GM18517 (cell line): Measurements from ENCODE around the gene SNX24.
"Not testable (repeated sequence)": the region's sequence is repeated elsewhere in the genome, so short reads cannot be mapped to it uniquely, and the experiment has no call there.

Source experiments
- ATAC-seq: cut with Tn5 transposase; IDR thresholded peaks from one replicate; pipeline ENCODE4 v1.9.1; 2021; ENCODE audit warnings: mild to moderate bottlenecking, moderate library complexity; ENCODE audit not compliant: unreplicated experiment

Gene SNX24, protein sequence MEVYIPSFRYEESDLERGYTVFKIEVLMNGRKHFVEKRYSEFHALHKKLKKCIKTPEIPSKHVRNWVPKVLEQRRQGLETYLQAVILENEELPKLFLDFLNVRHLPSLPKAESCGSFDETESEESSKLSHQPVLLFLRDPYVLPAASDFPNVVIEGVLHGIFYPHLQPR

DNA sequence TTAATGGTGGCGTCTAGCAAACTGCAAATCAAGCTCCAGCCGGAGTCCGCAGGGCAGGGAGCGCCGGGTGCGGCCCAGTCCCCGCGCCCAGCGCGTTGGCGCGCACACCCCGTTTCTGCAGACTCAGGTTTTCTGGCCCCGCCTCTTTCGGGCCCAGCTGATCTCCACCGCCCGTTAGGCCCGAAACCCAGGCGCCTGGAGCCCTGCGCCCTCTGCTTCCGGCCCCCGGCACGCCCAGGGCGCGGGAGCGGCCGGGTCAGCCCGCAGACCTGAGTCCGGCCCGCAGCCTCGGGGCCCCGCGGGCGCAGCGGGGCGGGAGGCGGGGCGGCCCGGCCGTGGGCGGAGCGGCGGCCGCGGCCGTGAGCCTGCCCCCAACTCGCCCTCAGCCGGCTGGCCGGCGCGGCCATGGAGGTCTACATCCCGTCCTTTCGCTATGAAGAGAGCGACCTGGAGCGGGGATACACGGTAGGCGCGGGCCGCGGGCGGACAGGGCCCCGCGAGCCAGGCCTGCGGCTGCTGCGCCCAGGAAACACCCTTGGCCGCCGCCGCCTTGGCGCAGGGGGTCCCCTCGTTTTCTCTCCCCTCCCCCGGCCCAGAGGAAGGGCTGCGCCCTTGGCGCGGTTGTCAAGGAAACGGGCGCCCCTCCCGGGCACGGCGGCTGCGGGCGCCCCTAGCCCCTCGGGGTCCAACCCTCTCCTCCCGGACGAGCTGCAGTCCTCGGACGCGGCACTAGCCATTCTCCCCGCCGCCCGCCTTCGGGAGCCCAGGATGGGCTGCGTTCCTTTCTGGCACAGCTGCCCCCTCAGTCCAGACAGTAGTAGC is at the start of gene SNX24:
SNX24 (plus strand) TSS at position 385 of the 822 bp plus-strand sequence; CDS start at position 406, 21 bp downstream.
- peak; percentile 85 for ATAC-seq

DNA sequence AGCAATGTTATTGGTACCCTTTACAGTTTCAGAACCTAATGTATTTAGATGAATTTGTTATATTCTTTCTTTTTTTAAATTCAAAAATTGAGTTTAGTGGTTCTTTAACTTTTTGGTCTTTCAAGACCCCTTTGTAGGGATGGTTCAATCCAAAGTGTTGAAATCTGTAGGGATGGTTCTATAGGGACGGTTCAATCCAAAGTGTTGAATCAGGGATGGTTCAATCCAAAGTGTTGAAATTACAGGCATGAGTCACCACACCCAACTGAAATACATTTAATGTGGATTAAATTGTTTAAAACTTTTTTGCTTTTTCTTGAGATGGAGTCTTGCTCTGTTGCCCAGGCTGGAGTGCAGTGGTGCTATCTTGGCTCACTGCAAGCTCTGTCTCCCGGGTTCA is 39.9 kb upstream of the SNX24 start:
- ATAC-seq, result no peak

DNA sequence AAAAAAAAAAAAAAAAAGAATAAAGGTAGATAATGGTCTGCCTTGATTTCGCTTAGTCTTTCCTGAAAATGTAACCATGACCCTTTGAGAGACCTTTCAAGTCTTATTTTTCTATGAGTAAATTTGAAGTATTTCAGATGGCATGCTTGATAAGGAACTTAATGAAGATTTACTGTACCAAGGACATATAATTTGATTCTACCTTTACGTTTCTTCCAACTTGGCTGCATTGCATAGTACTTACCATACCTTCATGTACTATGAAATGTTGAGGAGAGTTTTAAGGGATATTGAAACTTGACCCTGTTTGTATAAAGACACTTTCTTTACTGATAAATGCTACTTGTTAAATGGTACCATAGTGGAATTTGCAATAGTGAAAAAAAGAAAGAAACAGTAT is 35.0 kb upstream of the SNX24 start:
- no peak for ATAC-seq

GRCh38 chr5:122815218-122815767 is 30.1 kb upstream of the SNX24 start:
- ATAC-seq, result no peak

DNA sequence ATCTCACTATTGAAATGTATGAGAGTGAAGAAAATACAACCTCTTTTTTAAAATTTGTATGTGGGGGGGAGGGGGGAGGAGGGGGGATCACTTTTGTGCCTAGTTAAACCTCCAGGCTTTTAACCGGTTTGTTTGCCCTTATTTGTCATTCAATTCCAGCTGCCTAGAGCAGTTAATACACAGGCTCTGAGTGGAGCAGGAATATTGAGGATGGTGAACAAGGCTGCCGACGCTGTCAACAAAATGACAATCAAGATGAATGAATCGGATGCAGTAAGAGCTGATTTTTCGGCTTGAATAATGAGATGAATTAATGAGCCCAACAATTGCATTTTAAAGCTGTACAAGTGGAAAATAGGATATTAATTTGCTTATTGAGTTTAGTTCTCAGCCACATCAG is 28.7 kb upstream of the SNX24 start:
- ATAC-seq, result no peak

DNA sequence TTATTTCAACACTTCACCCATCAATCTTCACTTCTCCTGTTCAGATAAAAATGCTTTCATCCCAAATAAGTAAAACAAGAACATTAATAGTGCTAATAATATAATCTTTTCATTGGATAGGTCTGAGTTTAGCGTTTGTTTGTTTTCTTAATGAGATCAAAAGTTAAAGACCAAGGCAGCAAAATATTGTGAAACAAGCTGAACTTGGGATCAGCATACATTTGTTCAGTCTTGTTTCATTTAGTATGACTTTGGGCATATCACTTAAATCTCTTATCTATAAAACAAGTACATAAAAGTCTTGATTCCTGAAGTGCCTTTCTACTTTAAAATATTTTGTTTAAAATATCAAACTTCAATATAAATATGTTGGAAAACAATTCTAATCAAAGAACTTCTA is 13.4 kb upstream of the SNX24 start:
- no peak for ATAC-seq

DNA sequence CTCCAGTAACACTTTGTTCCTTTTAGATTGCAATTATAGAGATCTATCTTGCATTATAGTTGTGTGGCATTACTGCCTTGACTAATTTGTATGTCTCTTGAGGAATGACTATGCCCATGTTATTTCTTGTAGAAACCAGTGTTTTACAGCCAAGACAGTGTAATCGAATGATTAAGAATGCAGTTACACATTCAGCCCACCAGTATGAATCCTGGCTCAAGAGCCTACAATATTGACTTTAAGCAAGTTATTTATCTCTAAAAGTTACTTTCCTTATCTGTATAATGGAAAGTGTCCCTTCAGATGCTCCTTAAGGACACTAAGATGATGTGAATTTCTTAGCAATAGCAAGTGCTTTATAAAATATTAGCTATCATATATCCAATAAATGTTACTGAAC is 9.7 kb upstream of the SNX24 start:
- no peak for ATAC-seq

DNA sequence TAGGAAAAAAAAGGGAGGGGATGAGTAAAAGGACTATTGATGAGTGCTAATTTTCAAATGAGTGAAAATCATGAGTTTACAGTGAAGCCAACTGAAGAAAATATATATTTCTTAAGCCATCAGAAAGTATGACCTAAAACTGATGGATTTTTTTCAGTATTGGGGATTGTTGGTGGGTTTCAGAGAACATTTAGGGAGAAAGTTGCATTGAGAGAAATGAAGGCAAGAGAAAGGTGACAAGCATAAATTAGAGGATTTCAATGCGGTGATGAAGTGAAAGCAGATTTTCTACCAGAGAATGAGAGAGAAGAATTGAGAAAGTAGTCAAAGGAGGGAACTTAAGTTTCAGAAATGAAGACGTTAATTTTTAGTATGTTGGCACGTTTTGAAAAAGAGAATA is 8.5 kb upstream of the SNX24 start:
- no peak for ATAC-seq

- no peak for ATAC-seq
Measured at GRCh38 chr5:122839731-122840130, 5.7 kb upstream of the SNX24 start.

GRCh38 chr5:122842016-122842580 is 3.3 kb upstream of the SNX24 start:
- ATAC-seq, result no peak

DNA sequence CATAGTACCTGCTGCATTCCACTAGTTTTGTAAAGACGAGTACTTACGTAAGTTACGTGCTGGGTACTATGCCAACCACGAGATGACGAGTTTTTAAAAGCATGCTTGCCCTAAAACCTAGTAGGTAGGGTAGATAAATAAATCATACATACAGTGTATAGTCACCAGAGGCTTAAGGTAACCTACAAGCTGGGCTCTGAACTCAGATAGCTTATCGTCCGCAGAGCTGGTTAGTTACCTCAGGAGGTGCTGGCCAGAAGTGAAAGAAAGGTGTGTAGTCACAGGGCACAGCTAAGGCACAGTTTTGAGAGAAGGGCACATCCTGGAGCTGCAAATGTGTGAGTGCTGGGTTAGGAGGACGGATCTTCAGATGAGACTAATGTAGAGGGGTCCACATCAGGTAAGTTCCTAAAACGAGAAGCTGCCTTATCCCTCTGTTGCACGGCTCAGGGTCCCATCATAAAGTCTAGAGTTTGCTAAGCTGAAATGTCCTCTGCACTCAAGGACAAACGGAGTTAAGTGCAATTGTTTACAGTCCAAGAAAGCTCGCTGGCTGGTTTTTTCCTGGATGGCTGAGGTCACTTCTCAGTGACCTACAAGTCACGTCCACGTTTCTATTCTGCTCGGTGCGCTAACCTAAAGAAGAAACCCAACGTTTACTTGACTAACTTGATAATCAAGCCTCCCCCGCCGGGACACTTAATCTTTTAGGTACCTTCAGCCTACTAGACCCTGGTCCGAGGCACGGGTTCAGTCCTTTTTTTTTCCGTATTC is 1.1 kb upstream of the SNX24 start:
- no peak for ATAC-seq

DNA sequence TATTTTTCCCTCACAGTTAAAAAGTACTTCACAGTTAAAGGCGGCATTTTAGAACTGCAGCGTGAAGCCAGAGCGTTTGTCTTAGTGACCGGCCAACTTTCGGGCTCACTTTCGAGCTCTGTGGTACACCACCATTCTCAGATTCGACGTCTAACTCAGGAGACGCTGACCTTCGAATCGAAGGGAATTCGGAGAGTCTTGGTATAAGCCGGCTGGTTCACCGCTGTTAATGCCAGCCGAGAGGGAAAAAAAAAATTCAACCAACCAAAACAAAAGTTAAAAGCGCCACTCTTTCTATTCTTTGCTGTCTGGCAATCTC is 544 bp upstream of the SNX24 start:
- peak; percentile 42 for ATAC-seq

DNA sequence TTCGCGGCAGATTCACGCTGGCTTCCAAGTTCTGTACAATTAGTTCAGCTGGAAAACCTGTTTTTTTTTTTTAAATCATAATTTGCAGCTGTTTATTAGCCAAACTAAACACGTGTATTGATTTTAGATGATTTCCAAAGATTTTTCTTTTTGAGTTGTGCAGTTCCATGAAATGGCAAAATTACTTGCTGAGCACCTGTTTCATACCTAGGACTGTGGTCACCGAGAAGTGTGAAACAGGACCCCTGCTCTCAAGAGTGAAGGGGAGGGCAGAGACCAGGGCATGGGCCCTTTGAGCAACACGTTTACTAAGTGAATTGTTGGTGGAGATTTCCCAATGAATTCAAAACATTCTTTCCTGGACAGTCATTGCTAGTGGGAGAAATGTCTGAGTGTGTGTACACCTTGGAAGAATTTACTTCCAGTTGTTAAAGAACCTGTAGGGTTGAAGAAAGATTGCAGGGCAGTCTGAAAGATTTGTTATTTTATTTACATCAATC is 688 bp downstream of the SNX24 start:
- no peak for ATAC-seq

DNA sequence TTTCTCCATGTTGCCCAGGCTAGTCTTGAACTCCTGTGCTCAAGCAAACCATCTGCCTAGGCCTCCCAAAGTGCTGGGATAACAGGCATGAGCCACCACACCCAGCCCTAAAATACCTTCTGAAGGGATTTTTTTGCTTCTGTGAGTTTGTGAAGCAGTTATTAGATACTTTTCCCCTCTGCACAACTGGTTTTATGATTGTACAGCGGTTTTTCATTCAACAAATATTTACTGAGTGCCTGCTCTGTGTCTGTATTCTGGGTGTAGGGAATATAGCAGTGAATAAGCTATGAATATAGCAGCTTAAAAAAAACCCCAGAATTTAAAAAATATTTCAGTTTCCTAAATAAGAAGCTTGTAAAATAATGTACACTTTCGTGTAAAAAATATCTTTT is 2.3 kb downstream of the SNX24 start:
- no peak for ATAC-seq

DNA sequence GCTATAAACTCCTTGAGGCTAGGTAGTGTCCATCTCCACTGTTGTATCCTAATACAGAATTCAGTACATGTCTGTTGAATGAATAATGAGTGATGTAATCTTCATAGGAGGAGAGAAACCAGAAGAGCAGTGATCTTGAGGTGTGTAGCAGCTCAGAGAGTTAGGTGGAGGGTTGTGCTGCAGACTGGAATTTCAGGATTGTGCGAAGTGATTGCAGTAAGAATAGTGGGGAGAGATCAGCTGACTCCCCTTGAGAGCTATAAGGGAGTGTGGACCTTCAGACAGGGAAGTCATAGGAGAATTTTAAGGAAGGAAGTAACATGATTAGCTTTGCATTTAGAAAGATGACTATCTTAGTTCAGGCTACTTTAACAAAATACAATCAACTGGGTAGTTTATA is 4.4 kb downstream of the SNX24 start:
- no peak for ATAC-seq

GRCh38 chr5:122857538-122857937 is 12.1 kb downstream of the SNX24 start:
- ATAC-seq, result not testable (repeated sequence)

DNA sequence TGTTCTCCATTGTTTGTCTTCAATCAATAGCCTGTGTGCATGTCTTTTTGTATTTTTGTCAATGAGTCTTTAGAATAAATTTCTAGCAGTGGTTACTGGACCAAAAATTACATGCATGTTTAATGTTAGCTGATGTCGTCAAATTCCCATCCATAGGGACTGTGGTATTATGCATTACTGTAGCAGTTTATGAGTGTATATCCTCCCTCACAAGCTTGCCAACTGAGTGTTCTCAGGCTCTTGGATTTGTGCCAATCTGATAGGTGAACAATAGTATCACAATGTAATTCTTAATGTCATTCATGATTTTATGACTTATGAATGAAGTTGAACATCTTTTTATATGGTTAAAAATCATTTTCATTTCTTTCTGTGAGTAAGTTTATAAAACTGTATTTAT is 13.0 kb downstream of the SNX24 start:
- ATAC-seq, result no peak

DNA sequence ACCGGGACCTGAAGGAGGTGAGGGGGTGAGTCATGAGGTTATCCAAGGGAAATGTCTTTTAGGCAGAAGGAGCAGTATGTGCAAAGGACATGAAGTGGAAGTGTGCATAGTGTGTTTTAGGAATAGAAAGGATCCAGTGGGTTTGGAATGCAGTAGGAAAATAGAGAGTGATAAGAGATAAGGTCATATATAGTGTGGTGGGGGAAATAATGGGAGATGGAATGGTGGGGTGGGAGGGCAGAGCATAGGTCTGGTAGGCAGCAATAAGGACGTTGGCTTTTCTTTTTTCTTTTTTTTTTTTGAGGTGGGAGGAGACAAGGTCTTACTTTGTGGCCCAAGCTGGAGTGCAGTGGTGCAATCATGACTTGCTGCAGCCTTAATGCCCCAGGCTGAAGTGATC is 17.8 kb downstream of the SNX24 start:
- ATAC-seq, result no peak

DNA sequence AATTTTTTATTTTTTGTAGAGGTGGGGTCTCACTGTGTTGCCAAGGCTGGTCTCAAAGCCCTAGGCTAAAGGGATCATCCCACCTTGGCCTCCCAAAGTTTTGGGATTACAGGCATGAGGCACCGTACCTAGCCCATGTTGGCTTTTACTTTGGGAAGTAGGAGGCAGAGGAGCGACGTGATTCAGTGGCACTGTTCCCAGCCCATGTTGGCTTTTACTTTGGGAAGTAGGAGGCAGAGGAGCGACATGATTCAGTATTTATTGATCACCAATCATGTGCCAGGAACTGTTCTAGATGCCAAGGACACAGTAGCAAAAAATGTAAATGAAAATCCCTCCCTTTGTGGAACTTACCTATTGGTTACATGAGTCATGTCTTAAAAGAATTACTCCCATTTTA is 18.3 kb downstream of the SNX24 start:
- ATAC-seq, result no peak

DNA sequence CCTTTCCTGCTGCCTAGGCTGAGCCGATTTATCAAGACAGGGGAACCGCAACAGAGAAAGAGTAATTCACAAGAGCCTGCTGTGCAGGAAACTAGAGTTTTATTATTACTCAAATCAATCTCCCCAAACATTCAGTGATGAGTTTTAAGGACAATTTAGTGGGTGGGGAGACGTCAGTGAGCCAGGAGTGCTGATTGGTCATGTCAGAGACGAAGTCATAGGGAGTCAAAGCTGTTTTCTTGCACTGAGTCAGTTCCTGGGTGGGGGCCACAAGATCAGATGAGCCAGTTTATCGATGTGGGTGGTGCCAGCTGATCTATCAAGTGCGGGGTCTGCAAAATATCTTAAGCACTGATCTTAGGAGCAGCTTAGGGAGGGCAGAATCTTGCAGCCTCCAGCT is 19.0 kb downstream of the SNX24 start:
- ATAC-seq, result no peak

- no peak for ATAC-seq
Measured at GRCh38 chr5:122864842-122865241, 19.4 kb downstream of the SNX24 start.
